Tibial nerve (tissue), 4 donors: ENCODE data around the gene JAZF1. TPM values are rescaled to one million over a fixed set of nuclear protein-coding genes. Genes with fewer than 3 reads are reported as not detected.
"Not testable (repeated sequence)": the region's sequence is repeated elsewhere in the genome, so short reads cannot be mapped to it uniquely, and the experiment has no call there.

Experiments
- DNase-seq, 2 donors: peaks; one replicate each; pipeline ENCODE4 v3.0.0-alpha.2; 2019; ENCODE audit warnings: low spot score in 2 of 2
- H3K27ac ChIP-seq, 4 donors: fragments of 200-600 bp; sonication (generic) in 3 of 4; one replicate each; pipeline ENCODE4 v1.5.1; 2017 to 2019; ENCODE audit warnings: mild to moderate bottlenecking in 1 of 4
- H3K27me3 ChIP-seq, 2 donors: fragments of 200-600 bp; sonication (generic) in 1 of 2; one replicate each; pipeline versions ENCODE4 v1.5.1 to v1.6.0; 2017 to 2019
- H3K36me3 ChIP-seq, 3 donors: fragments of 200-600 bp; sonication (generic); one replicate each; pipeline ENCODE4 v1.5.1; 2018 to 2019
- H3K4me1 ChIP-seq, 4 donors: fragments of 200-600 bp; sonication (generic) in 3 of 4; one replicate each; pipeline ENCODE4 v1.5.1; 2017 to 2019
- H3K4me3 ChIP-seq, 4 donors: fragments of 200-600 bp; sonication (generic) in 3 of 4; one replicate each; pipeline ENCODE4 v1.5.1; 2017 to 2019; ENCODE audit warnings: mild to moderate bottlenecking in 1 of 4, moderate library complexity in 1 of 4
- H3K9me3 ChIP-seq, 4 donors: fragments of 200-600 bp; sonication (generic) in 3 of 4; one replicate each; pipeline ENCODE4 v1.5.1; 2017 to 2019
- EP300 ChIP-seq, 2 donors: sonication (generic); formaldehyde crosslinking; IDR thresholded peaks; one replicate each; pipeline ENCODE4 v1.6.1; 2017; ENCODE audit warnings: antibody characterized with exemption in 2 of 2, mild to moderate bottlenecking in 1 of 2
- POLR2A ChIP-seq, 2 donors: fragments of 450-650 bp; IDR thresholded peaks; one replicate each; pipeline ENCODE4 v1.6.1; 2017; ENCODE audit warnings: antibody characterized with exemption in 2 of 2, mild to moderate bottlenecking in 2 of 2, moderate library complexity in 2 of 2
- WGBS, 2 donors: methylation state at CpG; one replicate each; pipeline ENCODE4 v1.1.5; 2018; 5-methylcytosine and 5-hydroxymethylcytosine counted together
- total RNA-seq, 4 donors: library from RNA; depleted of rRNA; stranded (reverse); fragments of >200 nt; gene quantifications; one replicate each; pipeline ENCODE4 v1.1.0, GENCODE V29; 2016
- TF ChIP-seq, protein P1 (sequence below), 5 experiments: fragments of 200-600 bp in 3 of 5; fragments of 450-650 bp in 2 of 5; sonication (generic) in 3 of 5; IDR thresholded peaks; one replicate each; pipeline ENCODE4 v1.5.1; 2016 to 2019; ENCODE audit warnings: antibody characterized with exemption in 5 of 5, mild to moderate bottlenecking in 3 of 5, moderate library complexity in 2 of 5

The JAZF1 gene
- total RNA-seq, 4 donors from 2014 or later = 6.9 to 17.5 (median 10.7) TPM

DNA sequence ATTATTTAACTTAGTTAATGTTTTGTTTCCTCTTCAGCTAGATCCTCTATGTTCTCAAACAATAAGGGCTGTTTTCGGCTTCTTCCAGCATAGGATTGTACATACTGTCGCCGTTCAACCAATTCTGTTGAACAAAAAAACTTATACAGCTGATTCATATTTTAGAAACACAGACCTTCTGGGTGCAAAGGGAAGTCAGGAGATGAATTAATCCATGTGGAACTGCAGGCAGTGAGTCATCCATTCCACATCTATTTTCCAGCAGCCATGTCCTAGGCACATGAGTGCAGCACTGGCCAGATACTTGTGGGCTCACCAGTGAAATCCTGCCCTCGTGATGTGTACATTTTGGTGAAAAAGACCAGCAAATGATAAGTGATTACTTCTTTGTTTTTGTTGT, 163.2 kb downstream of the JAZF1 start:
- 88 to 92% methylated on average over 4 of the region's 4 CpGs for WGBS, 2 donors
- no peaks in the 10 kb centered on the region for H3K9me3 ChIP-seq
- no peaks in the 10 kb centered on the region for H3K36me3 ChIP-seq
- H3K4me3 ChIP-seq = no peak overlapping the region
- TF ChIP-seq EP300 (IDR thresholded peaks at IDR 0.05) (no peak), POLR2A (IDR thresholded peaks at IDR 0.05) (no peak)
- TF ChIP-seq, protein P1, sequence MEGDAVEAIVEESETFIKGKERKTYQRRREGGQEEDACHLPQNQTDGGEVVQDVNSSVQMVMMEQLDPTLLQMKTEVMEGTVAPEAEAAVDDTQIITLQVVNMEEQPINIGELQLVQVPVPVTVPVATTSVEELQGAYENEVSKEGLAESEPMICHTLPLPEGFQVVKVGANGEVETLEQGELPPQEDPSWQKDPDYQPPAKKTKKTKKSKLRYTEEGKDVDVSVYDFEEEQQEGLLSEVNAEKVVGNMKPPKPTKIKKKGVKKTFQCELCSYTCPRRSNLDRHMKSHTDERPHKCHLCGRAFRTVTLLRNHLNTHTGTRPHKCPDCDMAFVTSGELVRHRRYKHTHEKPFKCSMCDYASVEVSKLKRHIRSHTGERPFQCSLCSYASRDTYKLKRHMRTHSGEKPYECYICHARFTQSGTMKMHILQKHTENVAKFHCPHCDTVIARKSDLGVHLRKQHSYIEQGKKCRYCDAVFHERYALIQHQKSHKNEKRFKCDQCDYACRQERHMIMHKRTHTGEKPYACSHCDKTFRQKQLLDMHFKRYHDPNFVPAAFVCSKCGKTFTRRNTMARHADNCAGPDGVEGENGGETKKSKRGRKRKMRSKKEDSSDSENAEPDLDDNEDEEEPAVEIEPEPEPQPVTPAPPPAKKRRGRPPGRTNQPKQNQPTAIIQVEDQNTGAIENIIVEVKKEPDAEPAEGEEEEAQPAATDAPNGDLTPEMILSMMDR (IDR thresholded peaks at IDR 0.05) = no peak
- DNase-seq = no peak
- no peaks in the 10 kb centered on the region for H3K27me3 ChIP-seq
- peaks cover 0 to 17% (median 1%) of the 10 kb centered on the region in 4 donors for H3K4me1 ChIP-seq
- no peak overlapping the region for H3K27ac ChIP-seq

DNA sequence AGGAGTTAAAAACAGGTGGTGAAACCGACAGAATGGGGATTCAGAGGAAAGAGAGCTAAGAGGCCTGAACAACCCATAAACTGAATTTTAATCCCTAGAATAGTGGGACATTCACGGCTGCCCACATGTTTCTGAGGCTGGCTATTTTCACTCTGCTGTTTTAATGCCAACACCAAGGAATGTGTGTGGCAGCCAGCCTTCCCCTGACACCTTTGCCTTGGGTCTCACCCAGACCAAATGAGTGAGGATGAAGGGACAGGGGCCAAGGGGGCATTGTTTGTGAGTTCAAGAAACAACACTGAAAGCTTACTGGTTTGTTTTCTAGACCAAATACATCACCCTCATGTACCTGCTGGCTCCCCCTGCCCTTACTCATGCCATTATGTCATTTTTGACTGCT, 164.3 kb downstream of the JAZF1 start:
- peaks cover 0 to 14% (median 1%) of the 10 kb centered on the region in 4 donors for H3K4me1 ChIP-seq
- 62 to 76% methylated on average over 2 of the region's 2 CpGs for WGBS, 2 donors
- H3K27ac ChIP-seq = no peak overlapping the region
- H3K9me3 ChIP-seq = no peaks in the 10 kb centered on the region
- no peaks in the 10 kb centered on the region for H3K36me3 ChIP-seq
- no peak for DNase-seq
- TF ChIP-seq POLR2A (IDR thresholded peaks at IDR 0.05) (no peak), EP300 (IDR thresholded peaks at IDR 0.05) (no peak)
- TF ChIP-seq, protein P1 (IDR thresholded peaks at IDR 0.05) = no peak
- no peaks in the 10 kb centered on the region for H3K27me3 ChIP-seq
- no peak overlapping the region for H3K4me3 ChIP-seq

DNA sequence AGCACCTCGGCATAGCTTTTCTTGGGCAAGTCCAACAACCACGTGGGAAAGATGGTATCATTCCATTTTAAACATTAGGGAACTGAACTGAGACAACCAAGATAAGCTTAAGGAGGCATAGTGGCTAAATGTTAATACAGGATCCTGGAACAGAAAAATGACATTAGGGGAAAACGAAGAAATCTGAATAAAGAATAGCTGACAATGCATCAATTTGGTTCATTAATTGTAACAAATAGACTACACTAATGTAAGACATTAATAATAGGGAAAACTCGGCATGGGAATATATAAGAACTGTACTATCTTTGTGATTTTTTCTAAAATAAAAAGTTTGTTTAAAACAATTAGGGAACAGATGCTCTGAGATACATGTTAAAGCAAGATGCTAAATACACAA, 165.4 kb downstream of the JAZF1 start:
- H3K27ac ChIP-seq = no peak overlapping the region
- DNase-seq = no peak
- H3K27me3 ChIP-seq = no peaks in the 10 kb centered on the region
- no peaks in the 10 kb centered on the region for H3K9me3 ChIP-seq
- 88 to 89% methylated on average over 4 of the region's 4 CpGs for WGBS, 2 donors
- H3K4me1 ChIP-seq = peaks cover 0 to 3% (median under 1%) of the 10 kb centered on the region in 4 donors
- no peak overlapping the region for H3K4me3 ChIP-seq
- TF ChIP-seq, protein P1 (IDR thresholded peaks at IDR 0.05) = no peak
- no peak for TF ChIP-seq POLR2A (IDR thresholded peaks at IDR 0.05)
- TF ChIP-seq EP300 (IDR thresholded peaks at IDR 0.05) = no peak
- no peaks in the 10 kb centered on the region for H3K36me3 ChIP-seq

DNA sequence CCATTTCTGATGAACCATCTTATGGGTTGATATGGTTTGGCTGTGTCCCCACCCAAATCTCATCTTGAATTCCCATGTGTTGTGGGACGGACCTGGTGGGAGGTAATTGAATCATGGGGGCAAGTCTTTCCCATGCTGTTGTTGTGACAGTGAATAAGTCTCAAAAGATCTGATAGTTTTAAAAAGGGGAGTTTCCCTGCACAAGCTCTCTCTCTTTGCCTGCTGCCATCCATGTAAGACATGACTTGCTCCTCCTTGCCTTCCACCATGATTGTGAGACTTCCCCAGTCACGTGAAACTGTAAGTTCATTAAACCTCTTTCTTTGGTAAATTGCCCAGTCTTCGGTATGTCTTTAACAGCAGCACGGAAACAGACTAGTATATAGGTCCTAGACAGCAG, 166.3 kb downstream of the JAZF1 start:
- 93 to 97% methylated on average over 4 of the region's 4 CpGs for WGBS, 2 donors
- DNase-seq, H3K27me3 ChIP-seq, H3K9me3 ChIP-seq, H3K27ac ChIP-seq, H3K4me1 ChIP-seq, H3K36me3 ChIP-seq, H3K4me3 ChIP-seq: not testable (repeated sequence)

DNA sequence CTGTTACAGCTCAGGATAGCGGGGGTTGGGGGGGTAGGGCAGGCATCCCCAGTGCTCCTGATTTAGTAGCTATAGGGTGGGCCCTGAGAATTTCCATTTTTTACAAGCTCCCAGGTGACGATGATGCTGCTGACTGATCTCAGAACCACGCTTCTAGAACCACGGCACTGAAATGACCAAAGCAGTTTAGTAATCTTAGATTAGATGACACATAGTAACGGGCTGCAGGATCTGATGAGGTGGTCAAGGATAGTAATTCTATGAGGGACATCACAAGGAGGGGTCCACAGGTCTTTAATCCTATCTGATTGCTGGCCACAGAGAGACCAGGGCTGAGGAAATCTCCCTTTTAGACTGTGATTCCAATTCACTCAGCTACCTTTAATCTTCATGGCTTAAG, 167.2 kb downstream of the JAZF1 start:
- Histone ChIP-seq H3K27me3 (no peaks in the 10 kb centered on the region), H3K9me3 (no peaks in the 10 kb centered on the region), H3K4me1 (no peaks in the 10 kb centered on the region), H3K36me3 (no peaks in the 10 kb centered on the region), H3K27ac (no peak overlapping the region), H3K4me3 (no peak overlapping the region)
- DNase-seq = no peak
- no peak for TF ChIP-seq EP300 (IDR thresholded peaks at IDR 0.05)
- no peak for TF ChIP-seq POLR2A (IDR thresholded peaks at IDR 0.05)
- TF ChIP-seq, protein P1 (IDR thresholded peaks at IDR 0.05) = no peak
- WGBS, 2 donors = 98 to 99% methylated on average over 5 of the region's 5 CpGs

DNA sequence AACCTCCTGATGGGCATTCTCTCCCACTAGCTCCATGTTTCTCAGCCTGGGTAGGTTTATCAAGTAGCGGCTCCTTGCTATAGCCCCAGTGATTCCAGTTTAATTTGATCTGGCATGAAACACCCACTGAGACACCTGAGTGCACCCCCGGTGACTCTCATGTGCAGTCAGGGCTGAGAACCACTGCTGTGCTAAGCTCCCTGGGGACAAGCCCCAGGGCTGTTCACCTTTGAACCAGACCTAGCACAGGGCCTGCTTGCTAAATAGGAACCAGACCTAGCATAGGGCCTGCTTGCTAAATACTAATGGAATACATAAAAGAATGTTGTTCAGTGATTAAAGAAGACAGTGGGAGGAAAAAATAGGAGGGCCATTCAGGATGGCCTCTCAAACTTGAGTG, 167.6 kb downstream of the JAZF1 start:
- Histone ChIP-seq H3K27me3 (no peaks in the 10 kb centered on the region), H3K27ac (no peak overlapping the region), H3K36me3 (no peaks in the 10 kb centered on the region), H3K4me1 (no peaks in the 10 kb centered on the region), H3K4me3 (no peak overlapping the region), H3K9me3 (no peaks in the 10 kb centered on the region)
- TF ChIP-seq POLR2A (IDR thresholded peaks at IDR 0.05) = no peak
- no peak for TF ChIP-seq EP300 (IDR thresholded peaks at IDR 0.05)
- 82 to 86% methylated on average over 2 of the region's 2 CpGs for WGBS, 2 donors
- no peak for DNase-seq
